Measurements from ENCODE around the gene IGFL2.
"Not testable (repeated sequence)": the region's sequence is repeated elsewhere in the genome, so short reads cannot be mapped to it uniquely, and the experiment has no call there.

Gene IGFL2

DNA sequence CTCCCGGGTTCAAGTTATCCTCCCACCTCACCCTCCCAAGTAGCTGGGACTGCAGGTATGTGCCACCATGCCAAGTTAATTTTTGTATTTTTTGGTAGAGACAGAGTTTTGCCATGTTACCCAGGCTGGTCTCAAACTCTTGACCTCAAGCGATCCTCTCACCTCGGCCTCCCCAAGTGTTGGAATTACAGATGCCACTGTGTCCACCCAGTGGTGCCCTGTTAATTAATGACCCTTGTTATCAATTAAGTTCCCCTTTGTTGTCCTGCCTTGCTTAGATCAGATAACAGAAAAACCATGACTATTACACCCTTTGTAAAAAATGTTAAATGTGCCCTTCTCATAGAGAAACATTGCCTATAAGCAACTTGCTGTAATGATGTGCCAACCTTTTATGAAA, 47.1 kb downstream of the IGFL2 start:
- H3F3A ChIP-seq (ENCODE audit: low read depth) = no peaks in the 10 kb centered on the region
- H3K36me3 ChIP-seq (ENCODE audit: insufficient read depth, low read length) = no peaks in the 10 kb centered on the region
- no peak overlapping the region for H3K4me2 ChIP-seq (ENCODE audit: low read depth, low read length, poor library complexity, severe bottlenecking)
- H4K20me1 ChIP-seq (ENCODE audit: insufficient read depth, low read length, poor library complexity, severe bottlenecking) = no peaks in the 10 kb centered on the region
- H3K79me2 ChIP-seq (ENCODE audit: insufficient read depth, low read length) = no peaks in the 10 kb centered on the region
- no peaks in the 10 kb centered on the region for H3K9me2 ChIP-seq (replicated peaks; ENCODE audit: low read depth, low read length)
- no peaks in the 10 kb centered on the region for H3K4me1 ChIP-seq (ENCODE audit: insufficient read depth, low read length, poor library complexity, severe bottlenecking)
- no peak for TF ChIP-seq EZH2phosphoT487 (IDR thresholded peaks at IDR 0.05; ENCODE audit: borderline replicate concordance)
- TF ChIP-seq CTCF (conservative IDR thresholded peaks at IDR 0.05; ENCODE audit: low read length) = no peak
- H2AFZ ChIP-seq (ENCODE audit: low read length) = no peak overlapping the region
- H3K9ac ChIP-seq (ENCODE audit: low read depth, low read length, poor library complexity, severe bottlenecking) = no peak overlapping the region
- no peak overlapping the region for H3K4me3 ChIP-seq (ENCODE audit: low read length, poor library complexity, severe bottlenecking)
- no peaks in the 10 kb centered on the region for H3K9me3 ChIP-seq (ENCODE audit: insufficient read depth, low read depth, low read length)
- no peaks in the 10 kb centered on the region for H3K27me3 ChIP-seq (ENCODE audit: insufficient read depth, low read length, poor library complexity, severe bottlenecking)

DNA sequence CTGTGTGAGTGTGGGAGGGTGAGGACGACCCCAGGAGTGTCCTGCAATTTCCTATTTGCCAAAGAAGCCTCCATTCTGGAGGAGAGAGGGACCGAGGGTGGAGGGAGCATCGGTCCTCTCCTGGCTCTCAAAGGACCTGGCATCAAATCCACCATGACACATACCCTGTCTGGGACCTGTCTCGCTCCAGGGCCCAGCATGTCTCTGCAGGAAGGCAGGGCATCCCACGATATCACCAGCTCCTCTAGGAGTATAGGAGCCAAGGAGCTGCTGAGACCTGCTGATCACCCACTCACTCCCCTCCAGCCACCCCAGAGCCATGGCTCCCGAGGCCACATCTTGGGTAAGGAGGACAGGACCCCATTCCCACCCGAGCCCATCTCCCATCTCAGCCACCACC, 47.9 kb downstream of the IGFL2 start:
- not testable (repeated sequence) for H3K9me3 ChIP-seq (ENCODE audit: insufficient read depth, low read depth, low read length); H3K79me2 ChIP-seq (ENCODE audit: insufficient read depth, low read length); H3K36me3 ChIP-seq (ENCODE audit: insufficient read depth, low read length); H2AFZ ChIP-seq (ENCODE audit: low read length); H4K20me1 ChIP-seq (ENCODE audit: insufficient read depth, low read length, poor library complexity, severe bottlenecking); H3F3A ChIP-seq (ENCODE audit: low read depth); H3K27me3 ChIP-seq (ENCODE audit: insufficient read depth, low read length, poor library complexity, severe bottlenecking); H3K9ac ChIP-seq (ENCODE audit: low read depth, low read length, poor library complexity, severe bottlenecking); H3K4me1 ChIP-seq (ENCODE audit: insufficient read depth, low read length, poor library complexity, severe bottlenecking); H3K9me2 ChIP-seq (replicated peaks; ENCODE audit: low read depth, low read length); H3K4me3 ChIP-seq (ENCODE audit: low read length, poor library complexity, severe bottlenecking); H3K4me2 ChIP-seq (ENCODE audit: low read depth, low read length, poor library complexity, severe bottlenecking)

- Histone ChIP-seq H3K4me3 (ENCODE audit: low read length, poor library complexity, severe bottlenecking) (no peak overlapping the region), H3K9ac (ENCODE audit: low read depth, low read length, poor library complexity, severe bottlenecking) (no peak overlapping the region), H3K9me2 (replicated peaks; ENCODE audit: low read depth, low read length) (no peaks in the 10 kb centered on the region), H3K4me1 (ENCODE audit: insufficient read depth, low read length, poor library complexity, severe bottlenecking) (no peaks in the 10 kb centered on the region), H3K4me2 (ENCODE audit: low read depth, low read length, poor library complexity, severe bottlenecking) (no peak overlapping the region), H3K27me3 (ENCODE audit: insufficient read depth, low read length, poor library complexity, severe bottlenecking) (no peaks in the 10 kb centered on the region), H2AFZ (ENCODE audit: low read length) (no peak overlapping the region), H3F3A (ENCODE audit: low read depth) (no peaks in the 10 kb centered on the region), H3K9me3 (ENCODE audit: insufficient read depth, low read depth, low read length) (no peaks in the 10 kb centered on the region), H3K79me2 (ENCODE audit: insufficient read depth, low read length) (no peaks in the 10 kb centered on the region), H4K20me1 (ENCODE audit: insufficient read depth, low read length, poor library complexity, severe bottlenecking) (no peaks in the 10 kb centered on the region), H3K36me3 (ENCODE audit: insufficient read depth, low read length) (no peaks in the 10 kb centered on the region)
- TF ChIP-seq CTCF (conservative IDR thresholded peaks at IDR 0.05; ENCODE audit: low read length) = no peak
- no peak for TF ChIP-seq EZH2phosphoT487 (IDR thresholded peaks at IDR 0.05; ENCODE audit: borderline replicate concordance)
Observed at GRCh38 chr19:46196410-46197124, 48.5 kb downstream of the IGFL2 start.
